Memory B cell (primary cell): ENCODE measurements around the gene RNU7-1.
A peak's percentile ranks its signal among the peaks of the same experiment; 100 is the strongest.

Experiments
- ATAC-seq: fragments of 150-1000 bp; cut with Tn5 transposase; 2 replicates; pipeline ENCODE4 v1.10.0; 2021; ENCODE audit warnings: low read depth, mild to moderate bottlenecking, moderate library complexity
- DNase-seq, 2 donors: peaks; one replicate each; pipeline ENCODE4 v3.0.0; 2022; ENCODE audit warnings: low spot score in 2 of 2
- H3K27ac Mint-ChIP-seq: one replicate; pipeline ENCODE4 v1.8.0; 2022; ENCODE audit warnings: mild to moderate bottlenecking, moderate library complexity, mixed read lengths
- H3K27me3 Mint-ChIP-seq: one replicate; pipeline ENCODE4 v1.8.0; 2022; ENCODE audit warnings: mixed read lengths
- H3K36me3 Mint-ChIP-seq: one replicate; pipeline ENCODE4 v1.8.0; 2022; ENCODE audit warnings: mild to moderate bottlenecking, mixed read lengths
- H3K4me1 Mint-ChIP-seq: one replicate; pipeline ENCODE4 v1.8.0; 2022; ENCODE audit warnings: mixed read lengths
- H3K4me3 Mint-ChIP-seq: one replicate; pipeline ENCODE4 v1.8.0; 2022; ENCODE audit warnings: mild to moderate bottlenecking, moderate library complexity, mixed read lengths
- H3K9me3 Mint-ChIP-seq: one replicate; pipeline ENCODE4 v1.8.0; 2022; ENCODE audit warnings: mixed read lengths

Gene RNU7-1

DNA sequence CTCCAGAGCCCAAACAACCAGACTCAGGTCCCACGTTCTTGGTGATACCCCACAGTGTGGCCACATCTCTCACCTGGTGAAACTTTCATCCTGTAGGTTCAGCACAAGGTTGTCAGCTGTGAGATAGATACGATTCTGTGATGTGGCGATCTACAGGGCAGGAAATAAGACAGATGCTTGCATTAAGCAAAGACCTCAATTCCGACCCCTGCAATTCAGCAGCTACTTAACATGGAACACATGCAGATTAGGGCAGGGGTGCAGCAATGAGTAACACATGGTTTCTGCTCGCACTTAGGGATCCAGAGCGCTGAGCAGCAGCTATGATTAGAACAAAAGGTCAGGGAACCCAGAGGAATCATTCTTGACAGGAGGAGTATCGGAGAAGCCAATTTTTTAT, 22.7 kb downstream of the RNU7-1 start:
- DNase-seq: no peak
- H3K4me1 Mint-ChIP-seq: peaks cover 43% of the 10 kb centered on the region
- H3K4me3 Mint-ChIP-seq: no peak overlapping the region

DNA sequence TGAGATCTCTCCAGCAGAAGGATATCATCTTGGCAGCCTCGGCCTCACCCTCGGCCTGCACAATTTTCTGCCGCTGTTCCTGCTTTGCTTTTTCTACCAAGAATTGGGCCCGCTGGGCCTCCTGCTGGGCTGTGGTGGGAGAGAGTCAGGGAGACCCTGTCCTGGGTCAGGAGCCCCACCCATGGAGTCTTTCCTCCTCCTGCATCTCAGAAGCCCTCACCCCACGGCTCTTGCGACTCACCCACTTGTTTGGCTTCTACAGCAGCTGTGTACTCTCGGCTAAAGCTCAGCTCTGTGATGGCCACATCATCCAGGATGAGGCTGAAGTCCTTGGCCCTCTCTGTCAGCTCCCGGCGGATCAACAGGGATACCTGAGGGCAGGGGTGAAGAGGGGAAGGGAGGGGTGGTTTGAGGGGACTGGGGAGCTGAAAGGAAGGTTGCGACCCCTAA, 24.1 kb downstream of the RNU7-1 start:
- Mint-ChIP-seq H3K27me3 (no peaks in the 10 kb centered on the region), H3K4me1 (peaks cover 37% of the 10 kb centered on the region), H3K4me3 (no peak overlapping the region), H3K9me3 (no peaks in the 10 kb centered on the region), H3K27ac (no peak overlapping the region), H3K36me3 (peaks cover 19% of the 10 kb centered on the region)
- DNase-seq: no peak
- ATAC-seq: no peak

More for the DNA sequence above, 22.7 kb downstream of the RNU7-1 start:
- no peaks in the 10 kb centered on the region for H3K27me3 Mint-ChIP-seq
- no peaks in the 10 kb centered on the region for H3K9me3 Mint-ChIP-seq
- no peak for ATAC-seq
- H3K27ac Mint-ChIP-seq: no peak overlapping the region
- peaks cover 20% of the 10 kb centered on the region for H3K36me3 Mint-ChIP-seq

DNA sequence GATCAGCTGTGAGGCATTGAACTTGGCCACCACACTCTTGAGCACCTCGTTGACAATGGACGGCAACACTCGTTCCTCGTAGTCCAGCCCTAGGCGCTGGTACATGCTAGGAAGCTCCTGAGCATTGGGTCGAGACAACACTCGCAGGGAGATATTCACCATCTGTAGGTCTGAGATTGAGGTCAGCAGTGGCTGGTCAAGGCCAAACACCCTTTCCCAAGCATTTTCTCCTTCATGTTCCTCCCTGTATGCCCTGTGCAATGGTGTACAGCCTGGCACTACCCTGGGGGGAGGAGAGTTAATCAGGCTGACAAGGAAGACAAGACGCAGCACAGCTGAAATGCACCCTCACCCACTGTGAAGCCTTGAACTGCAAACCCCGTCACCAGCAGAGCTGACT, 24.8 kb downstream of the RNU7-1 start:
- H3K4me3 Mint-ChIP-seq: peak overlapping the region; percentile 100
- H3K36me3 Mint-ChIP-seq: peaks cover 21% of the 10 kb centered on the region
- H3K27me3 Mint-ChIP-seq: no peaks in the 10 kb centered on the region
- ATAC-seq: no peak
- H3K9me3 Mint-ChIP-seq: no peaks in the 10 kb centered on the region
- H3K27ac Mint-ChIP-seq: peak overlapping the region; percentile 81
- no peak for DNase-seq
- H3K4me1 Mint-ChIP-seq: peaks cover 36% of the 10 kb centered on the region

DNA sequence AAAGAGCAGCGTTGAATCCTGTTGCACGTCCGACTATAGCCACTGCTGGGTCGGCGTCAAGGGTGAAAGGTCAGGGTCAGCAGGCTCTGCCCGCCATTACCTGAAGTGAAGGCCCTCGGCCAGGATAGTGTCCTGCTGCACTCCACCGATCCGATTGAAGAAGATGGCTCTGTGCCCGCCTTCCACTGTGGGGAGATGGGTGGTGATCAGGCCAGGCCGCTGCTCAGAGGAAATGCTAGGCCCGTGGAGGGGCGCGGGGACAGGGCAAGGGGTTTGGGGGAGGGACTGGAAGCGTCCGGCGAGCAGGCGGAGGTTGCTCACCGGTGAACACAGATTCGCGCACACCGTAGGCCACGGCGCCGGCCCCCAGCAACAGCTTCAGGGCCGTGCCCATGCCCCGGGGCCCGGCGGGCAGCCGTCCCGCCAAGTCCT, 26.5 kb downstream of the RNU7-1 start:
- peaks cover 23% of the 10 kb centered on the region for H3K36me3 Mint-ChIP-seq
- DNase-seq: no peak
- ATAC-seq: no peak
- H3K27ac Mint-ChIP-seq: peak overlapping the region; percentile 98
- no peaks in the 10 kb centered on the region for H3K9me3 Mint-ChIP-seq
- H3K27me3 Mint-ChIP-seq: no peaks in the 10 kb centered on the region
- H3K4me3 Mint-ChIP-seq: peak overlapping the region; percentile 100
- H3K4me1 Mint-ChIP-seq: peaks cover 25% of the 10 kb centered on the region

DNA sequence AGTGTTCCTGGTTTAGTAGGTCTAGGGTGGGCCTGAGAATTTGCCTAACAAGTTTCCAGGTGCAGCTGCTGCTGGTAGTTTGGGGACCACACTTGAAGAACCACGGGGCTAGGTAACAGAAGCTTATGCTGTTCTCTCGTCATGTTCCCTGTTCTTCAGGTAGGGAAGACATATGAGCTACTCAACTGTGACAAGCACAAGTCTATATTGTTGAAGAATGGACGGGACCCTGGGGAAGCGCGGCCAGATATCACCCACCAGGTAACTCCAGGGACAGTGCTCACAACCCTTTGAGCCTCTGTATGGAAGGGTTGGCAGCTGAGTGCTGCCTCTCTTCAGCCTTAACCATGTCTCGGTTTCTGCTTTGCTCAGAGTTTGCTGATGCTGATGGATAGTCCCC, 30.6 kb downstream of the RNU7-1 start:
- Mint-ChIP-seq H3K27me3 (no peaks in the 10 kb centered on the region), H3K27ac (no peak overlapping the region), H3K9me3 (no peaks in the 10 kb centered on the region), H3K4me3 (no peak overlapping the region), H3K36me3 (peaks cover 13% of the 10 kb centered on the region), H3K4me1 (peaks cover 18% of the 10 kb centered on the region)
- DNase-seq: no peak
- no peak for ATAC-seq

DNA sequence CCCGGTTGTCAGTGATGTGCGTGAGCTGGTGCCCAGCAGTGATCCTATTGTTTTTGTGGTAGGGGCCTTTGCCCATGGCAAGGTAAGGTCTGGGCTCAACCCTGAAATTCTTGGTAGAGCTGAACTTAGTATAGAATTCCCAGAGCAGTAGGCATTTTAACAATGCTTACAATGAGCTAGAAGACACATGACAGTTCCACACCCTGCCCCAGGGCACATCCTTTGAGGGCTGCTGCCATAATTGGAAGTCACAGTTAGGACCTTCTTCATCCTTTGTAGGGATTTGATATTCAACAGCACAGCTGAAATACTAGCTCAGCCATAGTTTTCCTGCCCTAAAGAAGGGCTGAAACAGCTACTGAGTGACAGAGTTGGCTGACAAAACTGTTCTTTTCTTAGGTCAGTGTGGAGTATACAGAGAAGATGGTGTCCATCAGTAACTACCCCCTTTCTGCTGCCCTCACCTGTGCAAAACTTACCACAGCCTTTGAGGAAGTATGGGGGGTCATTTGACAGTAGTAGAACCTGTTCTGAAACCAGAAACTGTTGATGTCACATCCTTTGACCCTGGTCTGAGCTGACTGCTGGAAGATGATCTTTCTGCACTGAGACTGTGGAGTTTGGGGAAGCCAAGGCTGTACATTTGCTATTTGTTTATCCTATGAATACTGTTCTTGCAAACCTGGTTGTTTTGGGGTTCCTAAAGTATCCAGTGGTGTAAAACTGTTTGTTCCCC, 31.8 kb downstream of the RNU7-1 start:
- H3K27ac Mint-ChIP-seq: no peak overlapping the region

DNA sequence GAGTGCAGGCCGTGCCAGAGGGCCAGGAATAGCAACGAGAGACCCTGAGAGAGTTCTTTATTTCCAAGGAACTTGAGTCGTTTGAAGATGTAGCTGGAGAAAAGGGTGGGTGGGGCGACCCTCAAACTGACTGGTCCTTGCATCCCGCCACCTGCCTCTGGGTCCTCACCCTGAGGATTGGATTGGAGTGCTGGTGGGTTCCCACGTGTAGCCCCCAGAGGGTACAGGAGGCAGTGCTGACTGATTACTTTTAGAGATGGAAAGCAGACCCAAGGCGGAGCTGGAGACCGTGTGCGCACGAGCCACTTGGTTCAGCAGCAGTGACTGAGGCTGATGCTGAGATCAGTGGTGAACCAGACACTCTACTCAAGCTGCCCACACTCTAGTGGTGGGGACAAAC, 34.0 kb downstream of the RNU7-1 start:
- no peaks in the 10 kb centered on the region for H3K27me3 Mint-ChIP-seq
- no peak overlapping the region for H3K4me3 Mint-ChIP-seq
- no peak for DNase-seq
- no peak overlapping the region for H3K27ac Mint-ChIP-seq
- no peaks in the 10 kb centered on the region for H3K9me3 Mint-ChIP-seq
- peaks cover 14% of the 10 kb centered on the region for H3K36me3 Mint-ChIP-seq
- ATAC-seq: no peak
- H3K4me1 Mint-ChIP-seq: peaks cover 4% of the 10 kb centered on the region

More for the DNA sequence above, 31.8 kb downstream of the RNU7-1 start:
- DNase-seq (no peak), ATAC-seq (no peak)
- Mint-ChIP-seq H3K4me3 (no peak overlapping the region), H3K36me3 (peaks cover 12% of the 10 kb centered on the region), H3K9me3 (no peaks in the 10 kb centered on the region), H3K4me1 (peaks cover 14% of the 10 kb centered on the region), H3K27me3 (no peaks in the 10 kb centered on the region)

DNA sequence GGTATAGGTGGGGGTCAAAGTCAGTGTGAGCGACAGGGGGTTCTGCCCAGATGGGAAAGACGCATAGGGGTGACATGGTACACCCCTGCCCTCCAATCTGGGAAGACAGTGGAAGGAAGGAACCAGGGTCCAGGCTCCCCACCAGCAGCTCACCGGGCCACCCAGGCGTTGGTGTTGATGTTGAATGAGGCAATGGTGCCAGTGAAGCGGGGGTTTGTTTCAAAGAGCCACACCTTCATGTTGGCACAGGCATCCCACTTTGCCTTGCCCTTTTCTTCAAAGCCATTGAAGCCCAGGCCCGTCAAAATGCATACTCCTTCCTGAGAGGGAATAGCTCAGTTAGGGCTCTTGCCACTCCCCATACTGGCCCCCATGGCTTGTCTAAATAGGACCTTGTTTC, 34.6 kb downstream of the RNU7-1 start:
- Mint-ChIP-seq H3K27ac (no peak overlapping the region), H3K4me3 (no peak overlapping the region), H3K4me1 (peaks cover 2% of the 10 kb centered on the region), H3K9me3 (no peaks in the 10 kb centered on the region), H3K36me3 (peaks cover 14% of the 10 kb centered on the region), H3K27me3 (no peaks in the 10 kb centered on the region)
- no peak for ATAC-seq
- DNase-seq: no peak

DNA sequence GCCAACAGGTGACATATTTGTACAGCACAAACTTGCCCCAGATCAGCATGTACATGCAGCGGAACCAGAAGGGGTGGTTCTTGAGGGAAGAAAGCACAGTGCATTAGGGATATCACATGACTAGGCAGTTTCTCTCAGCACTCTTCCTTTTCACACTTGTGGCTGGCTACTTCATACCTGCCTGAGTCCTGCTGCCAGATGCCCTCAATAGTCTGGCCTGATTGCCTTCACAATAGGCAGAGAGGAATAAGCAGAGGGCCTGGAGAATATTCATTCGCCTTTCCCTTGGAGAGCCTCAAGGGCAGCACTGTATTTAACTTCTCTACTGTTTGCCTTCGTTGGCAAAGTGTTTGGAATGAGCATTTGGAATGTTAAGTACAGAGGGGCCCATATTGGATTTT, 35.0 kb downstream of the RNU7-1 start:
- H3K36me3 Mint-ChIP-seq: peaks cover 15% of the 10 kb centered on the region
- H3K4me3 Mint-ChIP-seq: no peak overlapping the region
- no peak for ATAC-seq
- no peaks in the 10 kb centered on the region for H3K27me3 Mint-ChIP-seq
- no peaks in the 10 kb centered on the region for H3K4me1 Mint-ChIP-seq
- peak overlapping the region; percentile 14 for H3K27ac Mint-ChIP-seq
- no peak for DNase-seq
- no peaks in the 10 kb centered on the region for H3K9me3 Mint-ChIP-seq

DNA sequence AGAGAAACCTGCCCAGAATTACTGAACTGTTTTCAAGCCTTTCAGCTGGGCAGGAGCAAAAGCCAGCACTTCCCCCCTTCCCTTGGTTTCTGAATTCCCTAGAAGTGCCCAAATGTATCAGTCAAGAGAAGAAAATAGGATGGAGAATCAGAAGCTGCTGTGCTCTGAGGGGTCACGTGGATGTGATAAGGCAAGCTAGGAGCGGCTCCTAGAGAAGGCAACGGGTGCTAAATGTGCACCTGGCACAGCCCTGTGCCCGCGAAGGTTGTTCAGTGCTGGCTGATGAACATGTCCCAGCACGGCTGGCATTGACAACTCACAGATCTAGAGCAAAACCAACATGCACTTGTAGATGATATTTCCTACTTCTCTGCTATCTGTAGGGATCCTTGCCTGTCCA, 35.4 kb downstream of the RNU7-1 start:
- Mint-ChIP-seq H3K27ac (peak overlapping the region; percentile 14), H3K4me3 (no peak overlapping the region), H3K27me3 (no peaks in the 10 kb centered on the region), H3K4me1 (no peaks in the 10 kb centered on the region), H3K36me3 (peaks cover 15% of the 10 kb centered on the region), H3K9me3 (no peaks in the 10 kb centered on the region)
- ATAC-seq (no peak), DNase-seq (no peak)

DNA sequence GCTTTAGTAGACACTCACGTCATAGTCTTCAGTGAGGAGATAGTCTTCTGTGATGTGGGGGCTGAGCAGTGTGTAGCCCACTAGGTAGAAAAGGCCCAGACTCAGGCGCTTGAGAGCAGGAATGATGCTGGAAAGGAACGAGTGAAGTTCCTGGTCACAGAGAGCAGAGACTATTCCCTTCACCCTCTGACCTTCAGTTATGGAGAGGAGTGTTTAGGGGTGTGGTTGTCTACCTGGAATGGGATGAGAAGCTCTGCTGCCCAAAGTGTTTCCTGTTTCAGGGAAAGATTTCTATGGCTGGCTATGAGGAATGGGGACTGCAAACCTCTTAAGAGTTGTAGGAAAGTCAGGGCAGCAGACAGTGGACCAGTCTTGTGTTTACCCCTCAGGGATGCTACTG, 35.8 kb downstream of the RNU7-1 start:
- Mint-ChIP-seq H3K9me3 (no peaks in the 10 kb centered on the region), H3K4me1 (no peaks in the 10 kb centered on the region), H3K27me3 (no peaks in the 10 kb centered on the region), H3K4me3 (no peak overlapping the region), H3K27ac (peak overlapping the region; percentile 17), H3K36me3 (peaks cover 15% of the 10 kb centered on the region)
- DNase-seq (no peak), ATAC-seq (no peak)

DNA sequence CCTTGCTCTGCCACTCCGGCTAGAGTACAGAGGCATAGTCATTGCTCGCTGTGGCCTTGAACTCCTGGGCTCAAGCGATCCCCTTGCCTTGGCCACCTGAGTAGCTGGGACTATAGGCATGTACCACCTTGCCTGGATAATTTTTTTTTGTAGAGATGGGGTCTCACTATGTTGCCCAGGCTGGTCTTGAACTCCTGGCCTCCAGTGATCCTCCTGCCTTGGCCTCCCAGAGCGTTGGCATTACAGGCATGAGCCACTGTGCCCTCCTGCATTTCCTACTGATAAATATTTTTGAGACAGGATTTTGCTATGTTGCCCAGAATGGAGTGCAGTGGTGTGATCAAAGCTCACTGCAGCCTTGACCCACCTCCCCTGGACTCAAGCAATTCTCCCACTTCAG, 36.5 kb downstream of the RNU7-1 start:
- H3K4me3 Mint-ChIP-seq: no peak overlapping the region
- ATAC-seq: no peak
- no peak for DNase-seq
- no peaks in the 10 kb centered on the region for H3K27me3 Mint-ChIP-seq
- no peaks in the 10 kb centered on the region for H3K4me1 Mint-ChIP-seq
- H3K27ac Mint-ChIP-seq: no peak overlapping the region
- peaks cover 13% of the 10 kb centered on the region for H3K36me3 Mint-ChIP-seq
- no peaks in the 10 kb centered on the region for H3K9me3 Mint-ChIP-seq

DNA sequence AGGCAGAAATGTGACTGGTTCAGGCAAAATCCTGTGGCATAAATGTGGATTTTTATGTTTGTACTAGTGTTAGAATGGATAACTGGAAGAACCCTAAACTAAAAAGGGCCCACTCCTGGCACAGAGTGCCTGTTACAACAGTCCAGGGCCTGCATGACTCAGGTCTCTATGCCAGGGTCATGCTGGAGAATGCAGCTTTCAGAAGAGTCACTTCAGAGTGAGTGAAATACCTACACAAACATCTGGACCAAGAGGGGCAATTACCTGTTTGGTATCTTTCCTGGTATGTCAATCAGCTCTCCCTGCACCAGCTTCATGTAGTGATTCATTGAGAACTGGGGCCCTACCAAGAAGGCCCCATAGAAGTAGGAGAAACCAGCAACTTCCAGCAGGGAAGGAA, 37.1 kb downstream of the RNU7-1 start:
- Mint-ChIP-seq H3K36me3 (peaks cover 13% of the 10 kb centered on the region), H3K9me3 (no peaks in the 10 kb centered on the region), H3K4me3 (no peak overlapping the region), H3K27ac (no peak overlapping the region), H3K27me3 (no peaks in the 10 kb centered on the region), H3K4me1 (no peaks in the 10 kb centered on the region)
- ATAC-seq (no peak), DNase-seq (no peak)

DNA sequence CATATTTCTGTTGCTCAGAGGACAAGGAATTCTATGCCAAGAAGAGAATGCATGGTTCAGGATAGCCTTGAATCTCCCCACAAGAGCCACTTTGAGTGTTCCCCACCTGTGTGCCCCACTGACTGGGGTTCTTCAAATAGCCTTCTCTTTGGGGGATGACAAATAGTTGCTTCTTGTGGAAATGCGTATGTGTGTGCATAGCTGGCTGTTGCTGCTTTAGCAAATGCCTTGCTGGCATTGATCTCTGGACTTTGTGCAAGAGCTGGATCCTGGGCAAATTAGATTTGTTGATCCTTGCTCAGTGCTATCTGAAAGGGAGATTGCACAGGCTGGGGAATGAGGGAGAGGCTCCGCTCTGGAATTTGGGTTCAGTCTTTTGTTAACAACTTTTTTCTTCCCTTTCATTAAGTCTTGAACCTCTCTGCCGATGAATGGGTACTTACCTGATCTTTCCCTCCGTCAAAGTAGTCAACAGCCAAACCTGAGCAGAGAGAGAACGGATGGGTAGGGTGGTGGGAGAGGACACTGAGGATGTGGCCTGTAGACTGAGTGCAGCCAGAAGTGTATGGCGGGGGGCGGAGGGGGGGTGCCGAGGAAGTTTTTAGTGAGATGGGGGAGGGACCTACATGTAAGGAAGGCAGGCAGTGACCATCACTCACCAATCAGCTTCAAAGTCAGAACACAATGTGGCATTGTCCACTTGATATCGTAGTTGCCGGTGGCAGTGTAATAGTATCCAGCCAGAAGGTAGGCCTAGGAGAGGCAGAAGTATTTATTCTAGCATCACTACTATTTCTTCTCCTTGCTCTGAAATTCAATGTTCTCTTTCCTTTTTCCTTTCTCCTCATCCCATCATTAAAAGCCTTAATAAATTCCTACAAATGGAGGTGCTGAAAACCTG, 37.8 kb downstream of the RNU7-1 start:
- Mint-ChIP-seq H3K27ac (peak overlapping the region; percentile 14), H3K9me3 (no peaks in the 10 kb centered on the region), H3K4me3 (no peak overlapping the region), H3K27me3 (no peaks in the 10 kb centered on the region), H3K4me1 (no peaks in the 10 kb centered on the region), H3K36me3 (peaks cover 10% of the 10 kb centered on the region)
- no peak for ATAC-seq
- no peak for DNase-seq
